IPS-18a (cell line): ENCODE data around the gene SHCBP1.
A peak's percentile ranks its signal among the peaks of the same experiment; 100 is the strongest.

ENCODE experiments used
- H3K27ac ChIP-seq: one replicate; pipeline ENCODE4 v1.5.1; 2013; ENCODE audit warnings: low read length
- H3K27me3 ChIP-seq: one replicate; pipeline ENCODE4 v1.6.1; 2013; ENCODE audit warnings: mild to moderate bottlenecking, low read length; ENCODE audit not compliant: control insufficient read depth, insufficient read depth
- H3K36me3 ChIP-seq: one replicate; pipeline ENCODE4 v1.6.1; 2013; ENCODE audit warnings: low read depth, low read length; ENCODE audit not compliant: control insufficient read depth
- H3K4me1 ChIP-seq: one replicate; pipeline ENCODE4 v1.6.1; 2013; ENCODE audit warnings: low read depth, low read length; ENCODE audit not compliant: control insufficient read depth
- H3K4me3 ChIP-seq: one replicate; pipeline ENCODE4 v1.5.1; 2013; ENCODE audit warnings: low read length
- H3K9ac ChIP-seq: one replicate; pipeline ENCODE4 v1.6.1; 2013; ENCODE audit warnings: mild to moderate bottlenecking, low read length, moderate library complexity
- H3K9me3 ChIP-seq: one replicate; pipeline ENCODE4 v1.6.1; 2013; ENCODE audit warnings: low read depth, low read length; ENCODE audit not compliant: control insufficient read depth

Gene SHCBP1, protein sequence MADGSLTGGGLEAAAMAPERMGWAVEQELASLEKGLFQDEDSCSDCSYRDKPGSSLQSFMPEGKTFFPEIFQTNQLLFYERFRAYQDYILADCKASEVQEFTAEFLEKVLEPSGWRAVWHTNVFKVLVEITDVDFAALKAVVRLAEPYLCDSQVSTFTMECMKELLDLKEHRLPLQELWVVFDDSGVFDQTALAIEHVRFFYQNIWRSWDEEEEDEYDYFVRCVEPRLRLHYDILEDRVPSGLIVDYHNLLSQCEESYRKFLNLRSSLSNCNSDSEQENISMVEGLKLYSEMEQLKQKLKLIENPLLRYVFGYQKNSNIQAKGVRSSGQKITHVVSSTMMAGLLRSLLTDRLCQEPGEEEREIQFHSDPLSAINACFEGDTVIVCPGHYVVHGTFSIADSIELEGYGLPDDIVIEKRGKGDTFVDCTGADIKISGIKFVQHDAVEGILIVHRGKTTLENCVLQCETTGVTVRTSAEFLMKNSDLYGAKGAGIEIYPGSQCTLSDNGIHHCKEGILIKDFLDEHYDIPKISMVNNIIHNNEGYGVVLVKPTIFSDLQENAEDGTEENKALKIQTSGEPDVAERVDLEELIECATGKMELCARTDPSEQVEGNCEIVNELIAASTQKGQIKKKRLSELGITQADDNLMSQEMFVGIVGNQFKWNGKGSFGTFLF

DNA sequence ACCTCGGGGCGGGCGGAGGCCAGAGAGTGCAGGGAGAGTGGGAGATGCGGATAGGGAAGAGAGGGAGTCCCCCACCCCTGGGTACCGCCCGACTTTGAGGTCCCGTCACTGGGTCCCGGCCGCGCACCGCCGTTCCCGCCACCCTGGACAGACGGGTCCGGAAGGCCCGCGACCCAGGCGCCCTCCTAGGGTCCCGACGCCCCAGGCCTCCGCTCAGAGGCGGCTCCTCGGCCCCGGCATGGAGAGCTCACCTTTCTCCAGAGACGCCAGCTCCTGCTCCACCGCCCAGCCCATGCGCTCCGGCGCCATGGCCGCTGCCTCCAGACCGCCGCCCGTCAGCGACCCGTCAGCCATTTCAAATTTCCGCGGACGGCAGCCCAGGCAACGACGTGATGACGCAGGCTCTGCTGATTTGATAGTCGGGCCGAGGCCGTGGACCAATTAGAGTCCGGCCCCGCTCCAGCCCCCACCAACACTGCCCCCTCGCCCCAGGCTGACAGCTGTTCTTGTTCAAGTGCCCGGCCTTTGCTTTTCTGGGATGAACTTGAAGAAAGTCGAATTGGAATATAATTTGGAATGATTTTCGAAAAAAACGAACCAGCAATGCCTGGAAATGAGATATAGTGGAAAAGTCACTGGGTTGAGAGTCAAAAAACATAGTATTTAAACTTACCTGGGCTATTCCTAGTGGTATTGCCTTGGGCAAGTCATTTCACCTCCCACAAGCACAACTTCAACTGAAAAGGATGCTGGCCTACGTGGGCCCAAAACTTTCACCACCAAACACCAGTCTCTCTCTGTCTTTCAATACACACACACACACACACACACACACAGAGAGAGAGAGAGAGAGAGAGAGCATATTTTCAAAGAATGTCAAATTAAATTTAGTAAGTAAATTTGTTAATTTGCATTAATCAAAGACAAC is at the start of gene SHCBP1:
SHCBP1 (minus strand) TSS at position 374 of the 928 bp plus-strand sequence; CDS start at position 354, 20 bp downstream.
- Histone ChIP-seq H3K36me3 (peaks cover 19% of the 10 kb centered on the region), H3K27me3 (no peaks in the 10 kb centered on the region), H3K4me1 (peaks cover 3% of the 10 kb centered on the region), H3K9me3 (no peaks in the 10 kb centered on the region), H3K4me3 (peak within 1 kb of the TSS; percentile 94), H3K9ac (peak within 1 kb of the TSS; percentile 89), H3K27ac (peak within 1 kb of the TSS; percentile 52)

DNA sequence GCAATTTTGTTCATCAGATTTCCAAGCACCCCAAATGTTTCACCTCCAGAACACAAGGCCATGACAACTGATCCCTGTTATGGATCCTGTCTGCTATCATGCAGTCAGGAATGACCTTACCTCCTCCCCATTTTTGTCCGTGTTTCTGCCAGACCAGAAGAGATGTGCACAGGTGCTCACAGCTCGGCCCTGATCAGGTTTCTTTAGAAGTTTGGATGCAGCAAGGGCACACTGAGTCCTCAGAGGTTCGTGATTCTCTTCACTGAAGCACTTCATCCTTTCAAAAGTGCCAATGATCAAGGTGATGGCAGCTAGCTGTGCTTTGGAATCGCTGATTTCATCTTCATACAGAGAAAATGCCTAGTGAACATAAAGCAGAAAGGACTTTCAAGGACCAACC is 40.9 kb upstream of the SHCBP1 start:
- H3K4me3 ChIP-seq: no peak overlapping the region
- H3K27ac ChIP-seq: no peak overlapping the region
- no peaks in the 10 kb centered on the region for H3K27me3 ChIP-seq
- H3K4me1 ChIP-seq: no peaks in the 10 kb centered on the region
- no peak overlapping the region for H3K9ac ChIP-seq
- H3K36me3 ChIP-seq: peaks cover 61% of the 10 kb centered on the region
- H3K9me3 ChIP-seq: no peaks in the 10 kb centered on the region

DNA sequence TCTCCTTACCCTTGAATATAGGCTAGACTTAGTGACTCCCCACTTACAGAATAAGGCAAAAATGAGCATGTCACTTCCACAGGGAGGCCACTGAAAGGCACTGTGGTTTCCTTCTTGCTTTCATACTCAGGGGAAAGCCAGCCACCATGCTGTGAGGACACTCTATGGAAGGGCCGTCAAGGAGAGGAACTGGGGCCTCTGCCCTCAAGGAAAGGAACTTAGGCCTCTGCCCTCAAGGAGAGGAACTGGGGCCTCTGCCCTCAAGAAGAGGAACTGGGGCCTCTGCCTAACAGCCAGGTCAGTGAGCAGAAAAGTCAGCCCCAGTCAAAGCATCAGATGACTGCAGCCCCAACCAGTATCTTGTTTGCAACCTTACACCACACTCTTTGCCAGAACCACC is 37.7 kb upstream of the SHCBP1 start:
- Histone ChIP-seq H3K36me3 (peaks cover 44% of the 10 kb centered on the region), H3K9me3 (no peaks in the 10 kb centered on the region), H3K27ac (no peak overlapping the region), H3K9ac (no peak overlapping the region), H3K4me3 (no peak overlapping the region), H3K27me3 (no peaks in the 10 kb centered on the region), H3K4me1 (no peaks in the 10 kb centered on the region)

DNA sequence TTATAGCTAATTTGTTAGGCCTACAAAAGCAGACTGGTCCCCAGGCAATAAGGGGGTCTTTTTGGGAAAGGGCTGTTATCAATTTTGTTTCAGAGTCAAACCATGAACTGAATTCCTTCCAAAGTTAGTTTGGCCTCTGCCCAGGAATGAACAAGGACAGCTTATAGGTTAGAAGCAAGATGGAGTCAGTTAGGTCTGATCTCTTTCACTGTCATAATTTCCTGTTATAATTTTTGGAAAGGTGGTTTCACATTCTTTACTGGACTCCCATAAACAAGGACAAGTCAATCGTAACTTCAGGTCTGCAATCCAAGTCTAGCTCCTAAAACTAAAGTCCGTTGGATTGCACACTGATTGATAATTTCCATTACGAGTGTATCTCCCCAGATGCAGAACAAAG is 30.1 kb upstream of the SHCBP1 start:
- H3K36me3 ChIP-seq: no peaks in the 10 kb centered on the region
- no peaks in the 10 kb centered on the region for H3K9me3 ChIP-seq
- no peaks in the 10 kb centered on the region for H3K27me3 ChIP-seq
- H3K4me3 ChIP-seq: no peak overlapping the region
- H3K4me1 ChIP-seq: no peaks in the 10 kb centered on the region
- no peak overlapping the region for H3K9ac ChIP-seq
- no peak overlapping the region for H3K27ac ChIP-seq

DNA sequence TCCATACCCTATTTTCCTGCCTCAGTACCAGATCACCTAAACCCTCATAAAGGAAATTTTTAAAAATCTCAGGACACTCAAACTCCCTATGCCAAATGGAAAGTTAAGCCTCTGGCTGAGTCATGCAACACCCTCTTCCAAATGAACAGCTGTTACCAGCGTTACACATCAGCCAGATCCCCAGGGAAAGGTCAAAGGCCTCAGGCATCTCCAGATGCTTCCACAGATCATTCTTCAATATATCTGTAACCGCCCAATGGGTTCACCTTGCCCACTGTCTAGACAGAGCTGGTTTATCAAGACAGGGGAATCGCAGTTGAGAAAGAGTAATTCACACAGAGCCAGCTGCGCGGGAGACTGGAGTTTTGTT is 29.1 kb upstream of the SHCBP1 start:
- Histone ChIP-seq H3K4me1 (no peaks in the 10 kb centered on the region), H3K36me3 (no peaks in the 10 kb centered on the region), H3K9ac (no peak overlapping the region), H3K27me3 (no peaks in the 10 kb centered on the region), H3K9me3 (no peaks in the 10 kb centered on the region), H3K27ac (no peak overlapping the region), H3K4me3 (no peak overlapping the region)

DNA sequence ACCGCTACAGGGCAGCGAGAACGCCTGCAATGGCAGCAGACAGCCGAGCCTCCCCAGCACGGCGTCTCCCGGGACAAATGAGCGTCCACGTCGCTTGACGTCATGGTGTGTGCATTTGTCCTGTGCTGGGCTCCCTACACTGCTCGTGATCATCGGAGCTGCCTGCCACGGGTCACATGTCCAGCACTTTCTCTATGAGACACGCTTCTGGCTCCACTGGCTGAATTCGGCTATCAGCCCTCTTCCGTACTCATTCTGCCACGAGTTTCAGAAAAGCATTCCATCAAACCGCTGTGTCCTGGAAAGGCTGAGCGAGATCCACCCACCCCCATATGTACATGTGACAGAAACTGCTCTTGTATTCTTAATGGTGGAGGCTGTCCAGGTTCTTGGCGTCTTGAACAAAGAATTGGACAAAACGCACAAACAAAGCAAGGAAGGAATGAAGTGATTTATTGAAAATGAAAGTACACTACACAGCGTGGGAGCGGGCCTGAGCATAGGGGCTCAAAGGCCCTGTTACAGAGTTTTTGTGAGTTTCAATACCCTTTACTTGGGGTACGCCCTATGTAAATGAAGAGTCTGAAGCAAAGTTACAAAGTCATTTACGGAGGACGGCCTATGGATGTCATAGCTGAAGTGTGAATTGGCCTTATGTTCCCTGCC is 28.5 kb upstream of the SHCBP1 start:
- no peak overlapping the region for H3K4me3 ChIP-seq
- no peaks in the 10 kb centered on the region for H3K27me3 ChIP-seq
- no peak overlapping the region for H3K27ac ChIP-seq
- H3K9ac ChIP-seq: no peak overlapping the region
- H3K9me3 ChIP-seq: no peaks in the 10 kb centered on the region
- H3K36me3 ChIP-seq: no peaks in the 10 kb centered on the region
- no peaks in the 10 kb centered on the region for H3K4me1 ChIP-seq

DNA sequence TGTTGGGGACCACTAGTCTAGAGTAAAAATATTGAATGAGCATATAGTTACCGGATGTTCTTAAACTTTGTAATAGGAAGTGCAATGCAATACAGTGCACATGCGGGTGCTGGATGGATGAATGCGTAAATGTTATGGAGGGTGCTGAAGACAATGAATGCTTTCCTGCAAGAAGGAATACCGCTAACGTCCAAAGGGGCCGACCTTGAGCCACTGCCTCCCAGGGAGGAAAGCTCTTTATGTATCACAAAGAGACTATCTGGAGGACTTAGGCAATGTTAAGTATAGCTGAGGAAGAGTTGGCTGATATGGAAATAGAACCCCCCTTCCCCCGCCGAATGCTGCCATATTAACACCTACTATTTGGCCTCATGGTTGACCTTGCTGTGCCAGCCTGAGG is 27.5 kb upstream of the SHCBP1 start:
- Histone ChIP-seq H3K9me3 (no peaks in the 10 kb centered on the region), H3K36me3 (no peaks in the 10 kb centered on the region)

DNA sequence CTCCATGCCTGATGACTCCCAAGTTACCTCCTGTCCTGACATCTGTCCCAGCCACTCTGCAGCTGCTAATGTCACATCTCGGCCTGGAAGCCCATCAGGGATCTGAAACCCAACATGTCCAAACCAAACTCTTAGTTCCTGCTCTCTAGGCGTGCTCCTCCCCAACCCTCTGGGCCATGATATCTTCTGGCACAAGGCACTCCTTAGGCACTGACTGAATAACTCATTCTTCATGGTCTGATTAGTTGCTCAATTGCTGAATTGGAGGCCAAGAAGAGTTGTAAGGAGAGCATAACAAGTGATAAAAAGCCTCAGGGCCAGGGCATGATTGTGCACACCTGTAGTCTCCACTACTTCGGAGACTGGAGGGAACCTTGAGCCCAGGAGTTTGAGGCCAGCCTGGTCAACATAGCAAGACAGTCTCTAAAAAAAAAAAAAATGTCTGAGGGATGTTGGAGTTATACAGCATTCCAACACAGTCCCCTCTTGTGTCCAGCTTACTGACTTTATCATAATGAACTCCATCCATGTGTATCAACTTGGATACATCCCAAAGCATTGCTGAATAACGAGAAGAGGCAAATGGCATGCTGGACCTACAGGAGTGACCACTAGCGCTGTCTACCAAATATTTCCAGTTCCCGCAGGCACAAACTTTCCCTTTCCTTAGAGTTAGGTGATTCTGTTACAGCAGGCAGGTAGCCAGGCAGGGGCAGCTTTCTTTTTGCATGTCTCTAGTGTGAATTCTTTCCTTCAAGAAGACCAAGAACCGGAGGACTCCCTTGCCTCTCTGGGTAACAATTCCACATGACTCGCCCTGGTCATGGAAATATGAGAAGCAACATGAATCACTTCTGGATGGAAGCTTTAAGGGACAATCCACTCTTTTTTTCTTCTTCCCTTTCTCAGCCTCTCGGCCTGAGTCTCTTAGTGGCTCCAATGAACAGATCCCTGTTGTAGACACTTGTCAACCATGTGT is 18.1 kb upstream of the SHCBP1 start:
- H3K4me1 ChIP-seq: no peaks in the 10 kb centered on the region
- H3K9ac ChIP-seq: no peak overlapping the region
- no peaks in the 10 kb centered on the region for H3K9me3 ChIP-seq

More for the DNA sequence above, 27.5 kb upstream of the SHCBP1 start:
- H3K4me3 ChIP-seq: no peak overlapping the region
- H3K27ac ChIP-seq: no peak overlapping the region
- no peaks in the 10 kb centered on the region for H3K4me1 ChIP-seq
- H3K9ac ChIP-seq: no peak overlapping the region
- no peaks in the 10 kb centered on the region for H3K27me3 ChIP-seq

DNA sequence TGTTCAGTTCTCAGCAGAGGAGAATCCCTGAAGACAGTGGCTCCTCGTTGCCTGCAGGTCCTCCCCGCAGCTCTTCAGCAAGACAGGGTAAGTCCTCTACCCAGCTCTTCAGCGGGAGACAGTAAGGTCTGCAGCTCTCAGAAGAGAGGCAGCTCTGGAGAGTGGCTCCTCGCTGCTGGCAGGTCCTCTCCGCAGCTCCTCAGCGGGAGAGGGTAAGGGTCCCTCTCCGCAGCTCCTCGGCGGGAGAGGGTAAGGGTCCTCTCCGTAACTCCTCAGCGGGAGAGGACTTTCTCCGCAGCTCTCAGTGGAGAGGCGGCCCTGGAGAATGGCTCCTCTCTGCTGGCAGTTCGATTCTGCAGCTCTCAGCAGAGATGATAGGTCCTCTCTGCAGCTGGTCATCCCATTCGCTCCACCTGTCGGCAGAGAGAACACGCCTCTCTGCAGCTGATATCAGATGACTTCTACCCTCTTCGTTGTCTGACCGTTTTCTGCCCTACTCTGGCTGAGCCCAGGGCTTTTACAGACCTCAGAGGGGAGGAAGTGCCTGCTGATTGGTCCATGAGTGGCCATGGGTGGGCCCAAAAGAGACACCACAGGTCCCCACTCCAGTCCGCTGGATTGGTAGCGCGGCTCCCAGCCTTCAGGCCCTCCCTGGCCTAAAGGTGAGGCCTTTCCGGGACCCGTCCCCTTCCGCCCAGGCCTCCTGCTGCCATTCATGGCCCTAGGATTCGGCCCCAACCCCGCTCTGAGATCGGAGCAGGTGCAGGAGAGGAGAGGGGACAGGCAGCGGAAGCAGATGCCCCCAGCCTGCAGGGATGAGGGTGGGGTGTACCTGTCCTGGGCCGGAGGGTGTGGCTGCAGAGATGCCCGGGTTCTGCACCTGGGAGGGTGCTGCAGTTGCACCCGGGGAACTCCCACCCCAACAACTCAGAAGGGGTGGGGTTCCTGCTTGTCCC is 11.9 kb upstream of the SHCBP1 start:
- Histone ChIP-seq H3K9ac (no peak overlapping the region), H3K36me3 (no peaks in the 10 kb centered on the region), H3K4me1 (peaks cover 10% of the 10 kb centered on the region), H3K4me3 (peak overlapping the region; percentile 59), H3K9me3 (no peaks in the 10 kb centered on the region), H3K27ac (no peak overlapping the region), H3K27me3 (peaks cover 6% of the 10 kb centered on the region)

More for the DNA sequence above, 18.1 kb upstream of the SHCBP1 start:
- no peaks in the 10 kb centered on the region for H3K27me3 ChIP-seq
- H3K4me3 ChIP-seq: no peak overlapping the region
- no peaks in the 10 kb centered on the region for H3K36me3 ChIP-seq
- H3K27ac ChIP-seq: no peak overlapping the region
